Muscle layer of colon (tissue), 2 donors: Measurements from ENCODE around the gene PTPN22.

ENCODE experiments used
- H3K27ac ChIP-seq: one replicate; pipeline ENCODE4 v1.7.0; 2013; ENCODE audit warnings: low read depth, mild to moderate bottlenecking, low read length, moderate library complexity
- H3K27me3 ChIP-seq, 2 donors: one replicate each; pipeline ENCODE4 v1.7.0; 2013; ENCODE audit warnings: low read length in 2 of 2, mild to moderate bottlenecking in 2 of 2; ENCODE audit not compliant: insufficient read depth in 2 of 2, control insufficient read depth in 1 of 2
- H3K36me3 ChIP-seq: one replicate; pipeline ENCODE4 v1.7.0; 2013; ENCODE audit warnings: mild to moderate bottlenecking, low read length; ENCODE audit not compliant: insufficient read depth
- H3K4me1 ChIP-seq: one replicate; pipeline ENCODE4 v1.7.0; 2013; ENCODE audit warnings: mild to moderate bottlenecking, low read length; ENCODE audit not compliant: insufficient read depth
- H3K4me3 ChIP-seq, 2 donors: one replicate each; pipeline ENCODE4 v1.7.0; 2013; ENCODE audit warnings: low read length in 2 of 2, low read depth in 1 of 2, mild to moderate bottlenecking in 1 of 2, moderate library complexity in 1 of 2
- H3K9ac ChIP-seq: one replicate; pipeline ENCODE4 v1.7.0; 2013; ENCODE audit warnings: low read length
- H3K9me3 ChIP-seq: one replicate; pipeline ENCODE4 v1.7.0; 2013; ENCODE audit warnings: mild to moderate bottlenecking, low read length
- donor health status: abdominal sarcoma.
- donor health status: Adenocarcinoma of cecum.

Gene PTPN22

GRCh38 chr1:113871597-113872113 lies at the start of gene PTPN22:
Gene PTPN22, minus strand, starts transcription at chr1:113871712.
- Histone ChIP-seq H3K27me3 (no peaks in the 10 kb centered on the region), H3K9ac (no peak within 1 kb of the TSS), H3K4me1 (no peaks in the 10 kb centered on the region), H3K27ac (no peak within 1 kb of the TSS), H3K4me3 (no peak within 1 kb of the TSS), H3K36me3 (no peaks in the 10 kb centered on the region), H3K9me3 (no peaks in the 10 kb centered on the region)

DNA sequence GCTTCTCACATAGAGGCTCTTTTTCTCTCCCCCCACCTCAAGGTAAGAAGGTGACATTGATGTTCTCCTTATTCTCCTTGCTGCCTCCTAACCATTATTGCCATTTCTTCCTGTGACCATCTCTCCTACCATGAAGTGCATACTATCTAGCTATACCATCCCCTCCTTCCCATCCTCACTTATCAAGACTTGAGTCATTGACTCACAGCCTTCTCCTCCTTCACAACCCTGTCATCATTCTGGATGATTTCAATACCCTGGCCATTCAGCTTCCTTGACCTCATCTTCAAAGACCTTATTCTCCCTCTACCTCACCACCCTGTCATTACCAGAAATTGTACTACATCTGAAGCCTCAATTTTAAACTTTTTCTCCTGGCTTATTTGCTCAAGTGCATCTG lies 46.7 kb upstream of the PTPN22 start:
- Histone ChIP-seq H3K27me3 (no peaks in the 10 kb centered on the region), H3K9me3 (no peaks in the 10 kb centered on the region), H3K36me3 (no peaks in the 10 kb centered on the region), H3K9ac (no peak overlapping the region), H3K27ac (no peak overlapping the region), H3K4me3 (no peak overlapping the region), H3K4me1 (peaks cover 2% of the 10 kb centered on the region)

DNA sequence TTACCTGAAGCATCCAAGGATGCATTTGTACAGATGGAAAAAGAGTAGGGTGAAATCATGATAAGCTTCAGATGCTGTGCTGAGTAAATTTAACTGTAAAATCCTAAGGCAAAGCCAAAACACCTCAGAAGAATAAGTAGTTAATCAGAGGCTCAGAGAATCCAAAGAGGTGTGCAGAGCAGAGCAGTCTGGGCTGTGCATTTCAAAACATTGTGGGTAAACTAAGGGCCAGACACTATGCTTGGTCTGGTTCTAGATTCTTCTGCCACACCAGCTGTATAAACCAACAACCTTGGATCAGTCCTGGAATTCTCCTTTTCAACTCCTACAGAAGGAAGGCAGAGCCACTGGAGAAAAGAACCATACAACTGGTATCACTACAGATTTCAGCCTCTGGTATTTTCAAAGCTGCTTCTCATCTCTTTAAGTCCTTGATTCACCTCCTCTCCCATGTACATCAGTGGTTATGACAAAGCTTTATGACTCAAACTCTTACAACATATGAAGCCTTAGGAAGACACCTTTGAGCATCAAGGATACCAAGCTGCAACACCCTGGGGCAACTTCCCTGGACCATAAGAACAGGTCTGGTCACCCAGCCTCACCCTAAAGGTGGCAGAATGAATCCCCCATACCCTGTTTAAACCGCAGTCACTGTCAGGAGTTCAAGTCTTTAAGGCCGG lies 46.0 kb upstream of the PTPN22 start:
- H3K27me3 ChIP-seq = no peaks in the 10 kb centered on the region
- H3K4me1 ChIP-seq = peaks cover 9% of the 10 kb centered on the region
- no peaks in the 10 kb centered on the region for H3K36me3 ChIP-seq
- no peak overlapping the region for H3K4me3 ChIP-seq
- no peaks in the 10 kb centered on the region for H3K9me3 ChIP-seq
- H3K27ac ChIP-seq = no peak overlapping the region
- no peak overlapping the region for H3K9ac ChIP-seq

GRCh38 chr1:113916974-113917373 lies 45.5 kb upstream of the PTPN22 start:
- no peak overlapping the region for H3K27ac ChIP-seq
- H3K9me3 ChIP-seq = no peaks in the 10 kb centered on the region
- peaks cover 2% of the 10 kb centered on the region for H3K36me3 ChIP-seq

GRCh38 chr1:113913887-113914664 lies 42.6 kb upstream of the PTPN22 start:
- no peaks in the 10 kb centered on the region for H3K9me3 ChIP-seq
- no peak overlapping the region for H3K27ac ChIP-seq
- peaks cover 21% of the 10 kb centered on the region for H3K36me3 ChIP-seq
- peaks cover 13% of the 10 kb centered on the region for H3K4me1 ChIP-seq
- H3K9ac ChIP-seq = no peak overlapping the region
- H3K27me3 ChIP-seq = no peaks in the 10 kb centered on the region
- no peak overlapping the region for H3K4me3 ChIP-seq

More at GRCh38 chr1:113916974-113917373, 45.5 kb upstream of the PTPN22 start:
- H3K4me1 ChIP-seq = peaks cover 13% of the 10 kb centered on the region
- no peak overlapping the region for H3K4me3 ChIP-seq
- no peak overlapping the region for H3K9ac ChIP-seq
- H3K27me3 ChIP-seq = no peaks in the 10 kb centered on the region

DNA sequence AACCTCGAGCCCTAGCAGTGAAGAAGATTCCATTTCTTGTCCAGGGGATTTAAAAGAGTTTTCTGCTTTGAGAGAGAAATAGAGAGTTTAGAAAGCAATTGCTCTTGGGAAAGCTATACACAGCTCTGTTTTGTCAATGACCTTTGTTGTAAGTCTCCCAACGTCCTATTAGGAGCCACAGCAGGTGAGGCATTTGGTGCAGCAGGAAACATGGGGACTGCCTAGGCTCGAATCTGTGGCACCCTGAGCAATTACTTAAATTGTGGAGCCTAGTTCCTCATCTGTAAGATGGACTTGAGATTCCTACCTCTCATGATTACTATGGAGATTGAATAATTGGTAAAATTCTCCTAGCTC lies 41.8 kb upstream of the PTPN22 start:
- Histone ChIP-seq H3K9me3 (no peaks in the 10 kb centered on the region), H3K27me3 (no peaks in the 10 kb centered on the region), H3K36me3 (peaks cover 27% of the 10 kb centered on the region), H3K27ac (peak overlapping the region; percentile 50), H3K9ac (no peak overlapping the region), H3K4me1 (peaks cover 13% of the 10 kb centered on the region), H3K4me3 (no peak overlapping the region)

GRCh38 chr1:113912594-113913311 lies 41.2 kb upstream of the PTPN22 start:
- Histone ChIP-seq H3K36me3 (peaks cover 32% of the 10 kb centered on the region), H3K27me3 (no peaks in the 10 kb centered on the region), H3K4me3 (no peak overlapping the region), H3K27ac (peak overlapping the region; percentile 50), H3K4me1 (peaks cover 13% of the 10 kb centered on the region), H3K9ac (no peak overlapping the region), H3K9me3 (no peaks in the 10 kb centered on the region)

DNA sequence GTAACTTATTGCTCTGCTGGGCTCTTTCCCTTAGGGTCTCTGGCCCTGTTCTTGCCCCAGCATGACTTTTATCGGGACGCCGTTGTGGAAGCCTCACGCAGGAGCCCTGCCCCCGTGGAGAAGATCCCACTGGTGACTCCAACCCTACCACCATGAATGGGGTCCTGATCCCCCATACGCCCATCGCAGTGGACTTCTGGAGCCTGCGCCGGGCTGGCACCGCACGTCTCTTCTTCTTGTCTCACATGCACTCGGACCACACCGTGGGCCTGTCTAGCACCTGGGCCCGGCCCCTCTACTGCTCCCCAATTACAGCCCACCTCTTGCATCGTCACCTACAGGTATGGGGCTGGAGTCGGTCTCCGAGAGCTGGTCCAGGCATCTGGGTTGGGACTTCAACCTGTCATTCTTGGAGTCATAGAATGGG lies 33.9 kb upstream of the PTPN22 start:
- peaks cover 15% of the 10 kb centered on the region for H3K4me1 ChIP-seq
- peak overlapping the region; percentile 90 for H3K27ac ChIP-seq
- peaks cover 17% of the 10 kb centered on the region for H3K36me3 ChIP-seq
- H3K27me3 ChIP-seq = no peaks in the 10 kb centered on the region
- peak overlapping the region; percentile 79 for H3K9ac ChIP-seq
- peak overlapping the region; percentile 63 to 95 for H3K4me3 ChIP-seq
- no peaks in the 10 kb centered on the region for H3K9me3 ChIP-seq

- Histone ChIP-seq H3K27me3 (no peaks in the 10 kb centered on the region), H3K9ac (peak within 1 kb of the TSS; percentile 79), H3K27ac (peak within 1 kb of the TSS; percentile 94), H3K4me1 (peaks cover 15% of the 10 kb centered on the region), H3K36me3 (peaks cover 17% of the 10 kb centered on the region), H3K4me3 (peak within 1 kb of the TSS; percentile 63 to 95), H3K9me3 (no peaks in the 10 kb centered on the region)
These were observed 33.3 kb upstream of the PTPN22 start, which contains the start of the genes AP4B1 and DCLRE1B for GRCh38 chr1:113904674-113905434. Gene AP4B1, minus strand, starts transcription at chr1:113904799. Its CDS starts 82 bp downstream, at chr1:113904717. Gene DCLRE1B, plus strand, starts transcription at chr1:113905326. Its CDS starts 261 bp downstream, at chr1:113905587.

GRCh38 chr1:113904293-113904673 lies 32.8 kb upstream of the PTPN22 start:
- peak overlapping the region; percentile 40 to 87 for H3K4me3 ChIP-seq
- peaks cover 23% of the 10 kb centered on the region for H3K36me3 ChIP-seq
- peak overlapping the region; percentile 94 for H3K27ac ChIP-seq

More at GRCh38 chr1:113904293-113904673, 32.8 kb upstream of the PTPN22 start:
- no peaks in the 10 kb centered on the region for H3K9me3 ChIP-seq
- H3K27me3 ChIP-seq = no peaks in the 10 kb centered on the region
- peaks cover 15% of the 10 kb centered on the region for H3K4me1 ChIP-seq
- H3K9ac ChIP-seq = peak overlapping the region; percentile 79
